ENCODE measurements around the gene PDE8B.

PDE8B gene

DNA sequence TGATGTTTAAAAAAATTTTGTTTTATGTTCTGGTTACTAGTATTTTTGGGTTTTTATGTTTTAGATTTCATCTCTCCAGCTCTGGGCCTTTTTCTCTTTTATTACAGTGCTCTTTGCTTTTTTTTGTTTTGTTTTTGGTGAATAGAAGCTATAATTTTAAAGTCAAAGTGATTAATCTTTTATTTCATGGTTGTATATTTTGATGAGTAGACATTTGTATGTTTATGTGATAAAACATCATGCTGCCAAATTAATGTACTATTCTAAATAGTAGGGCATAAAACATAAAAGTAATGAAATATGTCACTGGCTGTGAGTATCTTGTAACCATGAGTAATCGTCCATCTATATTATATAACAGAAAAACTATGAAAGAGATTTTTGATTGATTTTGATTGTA, 93.9 kb downstream of the PDE8B start:
- Mint-ChIP-seq H3K4me1 (no peaks in the 10 kb centered on the region), H3K27me3 (peaks cover 7% of the 10 kb centered on the region), H3K4me3 (no peak overlapping the region), H3K9me3 (no peaks in the 10 kb centered on the region), H3K27ac (no peak overlapping the region), H3K36me3 (ENCODE audit: low read depth) (no peaks in the 10 kb centered on the region)
- DNase-seq (no peak), ATAC-seq (no peak)

DNA sequence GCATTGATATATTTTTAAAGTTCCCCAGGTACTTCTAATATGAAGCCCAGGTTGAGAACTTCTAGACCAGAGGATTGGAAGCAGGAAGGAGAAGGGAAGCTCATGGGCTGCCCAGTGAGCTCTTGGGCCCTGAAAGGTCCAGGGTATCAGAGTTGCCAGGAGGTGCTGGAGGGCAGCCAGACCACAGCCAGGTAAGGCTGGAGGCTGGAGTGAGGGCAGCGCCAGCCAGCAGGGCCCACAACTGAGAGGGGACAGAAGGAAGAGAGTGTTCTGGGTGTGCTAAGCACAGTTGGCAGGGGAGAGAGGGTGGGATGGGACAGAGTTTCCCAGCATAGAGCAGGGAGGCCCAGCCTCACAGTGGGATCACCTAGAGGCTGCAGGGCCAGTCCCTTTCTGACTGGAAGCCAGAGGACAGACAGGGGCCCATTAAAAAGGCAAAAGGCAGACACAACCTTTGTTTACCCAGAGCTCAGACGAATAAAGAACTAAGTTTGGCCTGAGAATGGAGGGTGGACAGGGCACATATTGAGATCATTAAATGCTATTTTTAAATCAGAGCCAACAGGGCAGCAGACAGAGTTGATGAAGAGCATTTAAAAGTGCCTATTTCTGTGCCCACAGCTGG, 94.9 kb downstream of the PDE8B start:
- DNase-seq (no peak), ATAC-seq (no peak)
- Mint-ChIP-seq H3K27ac (no peak overlapping the region), H3K9me3 (no peaks in the 10 kb centered on the region), H3K27me3 (peaks cover 7% of the 10 kb centered on the region), H3K4me3 (no peak overlapping the region), H3K4me1 (no peaks in the 10 kb centered on the region), H3K36me3 (ENCODE audit: low read depth) (no peaks in the 10 kb centered on the region)

DNA sequence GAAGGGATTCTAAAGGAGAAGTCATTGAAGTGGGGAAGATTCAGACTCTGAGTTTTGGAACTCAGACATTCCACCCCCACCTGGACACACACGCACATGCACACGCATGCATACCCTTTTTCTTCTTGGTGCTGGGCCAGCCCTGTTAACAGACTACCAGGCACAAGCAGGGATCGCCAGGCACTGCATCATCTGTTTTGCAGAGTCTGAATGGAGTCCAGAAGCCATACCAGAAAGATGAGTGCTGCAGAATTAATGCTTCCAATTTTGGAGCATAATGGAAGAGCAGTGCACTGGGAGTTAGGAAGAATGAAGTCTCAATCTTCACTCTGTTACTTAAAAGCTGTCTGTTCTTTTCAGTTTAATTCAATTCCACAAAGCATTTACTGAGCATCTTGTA, 95.5 kb downstream of the PDE8B start:
- H3K4me1 Mint-ChIP-seq: no peaks in the 10 kb centered on the region
- H3K9me3 Mint-ChIP-seq: no peaks in the 10 kb centered on the region

DNA sequence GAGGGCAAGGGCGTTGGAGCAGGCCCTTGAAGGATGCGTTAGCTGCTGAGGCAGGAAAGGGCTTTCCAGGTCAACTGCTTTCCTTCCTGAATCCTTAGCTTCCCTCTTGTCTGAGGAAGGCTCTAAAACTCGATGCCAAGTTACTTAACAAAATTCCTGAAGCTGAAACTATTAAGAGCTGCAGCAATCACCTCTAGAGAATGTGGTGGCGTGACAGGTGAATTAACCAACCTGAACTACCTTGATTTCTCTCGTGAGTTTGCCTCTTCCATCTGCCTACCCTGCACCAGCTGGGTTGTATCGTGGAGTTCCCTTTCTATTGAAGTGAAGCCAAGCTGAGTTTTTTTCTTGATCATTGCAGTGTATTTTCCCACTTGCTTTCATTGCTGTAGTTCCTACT, 96.1 kb downstream of the PDE8B start:
- H3K9me3 Mint-ChIP-seq: no peaks in the 10 kb centered on the region
- H3K4me3 Mint-ChIP-seq: no peak overlapping the region
- H3K4me1 Mint-ChIP-seq: no peaks in the 10 kb centered on the region
- H3K36me3 Mint-ChIP-seq (ENCODE audit: low read depth): no peaks in the 10 kb centered on the region
- ATAC-seq: no peak
- DNase-seq: no peak
- H3K27me3 Mint-ChIP-seq: peaks cover 7% of the 10 kb centered on the region
- H3K27ac Mint-ChIP-seq: no peak overlapping the region

More for the DNA sequence above, 95.5 kb downstream of the PDE8B start:
- ATAC-seq: no peak
- Mint-ChIP-seq H3K36me3 (ENCODE audit: low read depth) (no peaks in the 10 kb centered on the region), H3K27ac (no peak overlapping the region), H3K4me3 (no peak overlapping the region), H3K27me3 (peaks cover 7% of the 10 kb centered on the region)
- DNase-seq: no peak

DNA sequence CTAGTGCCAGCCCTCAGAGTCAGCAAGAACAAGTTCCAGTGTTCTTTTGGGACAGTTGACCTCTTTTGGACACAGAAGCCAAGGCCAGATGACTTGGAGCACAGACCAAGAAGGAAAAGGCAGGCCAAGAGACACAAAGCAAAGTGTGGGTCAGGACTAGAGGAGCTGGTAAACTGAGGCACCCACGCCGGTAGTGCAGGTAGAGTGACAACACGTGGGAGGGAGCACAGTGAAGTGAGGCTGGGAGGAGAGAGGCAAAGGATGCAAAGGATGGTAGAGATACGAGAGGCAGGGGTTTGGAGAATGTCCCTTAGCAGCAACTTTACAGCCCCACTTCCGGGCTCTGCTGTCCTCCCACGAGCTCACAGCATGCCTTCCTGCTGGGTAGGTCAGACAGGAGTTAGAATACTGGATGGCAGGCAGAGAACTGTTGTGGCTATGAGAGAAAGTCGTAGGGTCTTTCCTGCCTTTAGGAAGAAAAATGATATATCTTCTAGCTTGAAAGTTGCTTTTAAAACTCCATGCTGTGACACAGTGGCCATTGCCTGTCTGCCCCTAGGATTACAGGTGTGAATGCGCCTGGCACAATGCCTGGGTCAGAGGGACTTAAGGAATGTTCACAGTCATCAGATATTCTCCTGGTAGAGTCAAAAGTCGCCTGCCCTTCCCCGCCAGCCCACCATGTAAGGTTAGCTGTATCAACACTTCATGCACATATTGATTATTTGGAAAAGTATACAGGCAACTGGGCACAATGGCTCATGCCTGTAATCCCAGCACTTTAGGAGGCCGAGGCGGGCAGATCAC, 97.9 kb downstream of the PDE8B start:
- Mint-ChIP-seq H3K4me3 (no peak overlapping the region), H3K27me3 (peaks cover 7% of the 10 kb centered on the region), H3K36me3 (ENCODE audit: low read depth) (no peaks in the 10 kb centered on the region), H3K27ac (no peak overlapping the region), H3K4me1 (no peaks in the 10 kb centered on the region), H3K9me3 (no peaks in the 10 kb centered on the region)
- ATAC-seq (no peak), DNase-seq (no peak)

DNA sequence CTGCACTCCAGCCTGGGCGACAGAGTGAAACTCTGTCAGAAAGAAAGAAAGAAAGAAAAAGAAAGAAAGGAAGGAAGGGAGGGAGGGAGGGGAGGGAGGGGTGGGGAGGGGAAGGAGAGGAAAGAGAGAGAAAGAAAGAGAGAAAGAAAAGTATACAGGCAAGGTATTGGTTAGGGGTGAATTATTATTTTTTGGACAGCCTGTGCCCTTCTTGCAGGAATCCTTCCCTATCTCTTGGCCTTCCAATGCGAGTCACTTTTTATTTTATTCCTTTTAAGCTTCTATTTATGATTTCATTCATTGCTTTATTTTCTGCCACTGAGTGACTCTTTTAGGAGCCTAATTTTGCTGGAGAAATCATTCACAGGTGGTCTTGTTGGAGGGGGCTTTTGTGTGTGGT, 98.7 kb downstream of the PDE8B start:
- Mint-ChIP-seq H3K27me3 (peaks cover 8% of the 10 kb centered on the region), H3K9me3 (no peaks in the 10 kb centered on the region), H3K27ac (no peak overlapping the region), H3K4me1 (no peaks in the 10 kb centered on the region), H3K4me3 (no peak overlapping the region), H3K36me3 (ENCODE audit: low read depth) (no peaks in the 10 kb centered on the region)
- DNase-seq: no peak
- no peak for ATAC-seq

DNA sequence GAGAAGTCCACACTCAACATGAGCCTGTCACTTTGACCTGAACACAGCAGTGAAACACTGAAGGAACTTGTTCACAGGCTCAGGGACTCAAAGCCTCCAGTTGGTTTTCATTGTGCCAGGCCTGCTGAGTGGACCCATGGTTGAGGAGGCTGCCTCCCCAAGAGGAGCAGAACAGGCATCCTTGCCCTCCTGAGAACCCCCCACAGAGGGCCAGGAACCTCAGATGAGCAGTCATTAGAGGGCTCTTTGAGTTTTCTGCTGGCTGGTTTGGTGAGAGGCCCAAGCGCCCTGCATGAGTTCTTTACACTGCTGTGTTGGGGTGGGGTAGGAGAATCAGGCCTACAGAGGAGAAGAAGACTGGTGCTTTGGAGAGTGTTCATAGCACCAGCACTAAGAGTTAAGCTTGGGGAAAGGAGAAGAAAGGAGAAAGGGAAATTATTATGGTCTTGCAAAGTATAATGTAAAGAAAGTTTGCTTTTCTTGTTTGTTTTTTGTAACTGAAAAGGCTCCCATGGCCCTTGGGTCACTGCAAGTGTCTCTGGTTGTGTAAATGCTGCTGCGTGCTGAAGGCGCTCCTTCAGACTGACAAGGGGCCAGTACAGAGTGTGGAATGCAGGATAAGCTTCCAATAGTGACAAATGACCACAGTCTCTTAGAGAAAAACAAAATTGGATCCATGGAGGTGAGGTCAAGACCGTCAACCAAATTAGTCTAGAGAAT, 100.2 kb downstream of the PDE8B start:
- Mint-ChIP-seq H3K4me3 (no peak overlapping the region), H3K4me1 (no peaks in the 10 kb centered on the region), H3K27me3 (peaks cover 2% of the 10 kb centered on the region), H3K9me3 (no peaks in the 10 kb centered on the region), H3K36me3 (ENCODE audit: low read depth) (no peaks in the 10 kb centered on the region), H3K27ac (no peak overlapping the region)
- ATAC-seq (no peak), DNase-seq (no peak)

DNA sequence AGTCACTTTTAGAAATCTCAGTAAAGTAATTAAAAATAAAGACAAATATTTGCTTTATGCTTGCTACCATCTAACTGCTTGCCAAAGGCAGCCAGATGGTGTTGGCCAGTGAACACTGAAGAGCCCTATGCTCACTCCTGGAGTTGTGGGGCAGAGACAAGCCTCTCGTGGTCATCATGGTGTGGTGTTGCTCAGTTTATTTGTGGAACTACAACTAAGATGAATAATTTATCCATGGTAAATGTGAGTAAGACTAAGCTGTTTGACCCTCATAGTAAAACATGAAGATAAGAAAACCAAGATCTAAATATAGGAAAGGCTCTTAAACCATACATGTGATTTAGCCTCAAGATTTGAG, 100.7 kb downstream of the PDE8B start:
- Mint-ChIP-seq H3K9me3 (no peaks in the 10 kb centered on the region), H3K36me3 (ENCODE audit: low read depth) (no peaks in the 10 kb centered on the region), H3K27me3 (peaks cover 2% of the 10 kb centered on the region), H3K27ac (no peak overlapping the region), H3K4me1 (no peaks in the 10 kb centered on the region), H3K4me3 (no peak overlapping the region)
- ATAC-seq (no peak), DNase-seq (no peak)

DNA sequence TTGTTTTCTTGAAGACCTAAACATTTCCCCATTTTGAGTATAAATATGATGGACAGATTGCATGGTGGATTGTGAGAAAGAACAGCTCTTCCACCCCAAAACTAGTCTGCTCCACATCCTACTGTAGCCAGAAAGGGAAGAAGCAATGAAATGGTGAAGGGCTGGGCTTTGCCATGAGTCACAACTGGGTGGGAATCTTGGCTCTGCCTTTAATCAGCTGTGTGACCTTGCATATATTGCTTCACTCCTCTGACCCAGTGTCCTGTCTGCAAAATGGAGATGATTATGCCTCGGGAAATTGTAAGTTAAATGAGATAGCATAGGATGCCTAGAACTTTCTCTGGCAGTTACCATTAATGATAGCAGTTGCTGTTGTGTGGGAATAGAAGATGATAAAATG, 101.9 kb downstream of the PDE8B start:
- Mint-ChIP-seq H3K4me1 (no peaks in the 10 kb centered on the region), H3K27ac (no peak overlapping the region), H3K4me3 (no peak overlapping the region), H3K27me3 (peaks cover 4% of the 10 kb centered on the region), H3K36me3 (ENCODE audit: low read depth) (no peaks in the 10 kb centered on the region), H3K9me3 (no peaks in the 10 kb centered on the region)
- no peak for DNase-seq
- no peak for ATAC-seq

DNA sequence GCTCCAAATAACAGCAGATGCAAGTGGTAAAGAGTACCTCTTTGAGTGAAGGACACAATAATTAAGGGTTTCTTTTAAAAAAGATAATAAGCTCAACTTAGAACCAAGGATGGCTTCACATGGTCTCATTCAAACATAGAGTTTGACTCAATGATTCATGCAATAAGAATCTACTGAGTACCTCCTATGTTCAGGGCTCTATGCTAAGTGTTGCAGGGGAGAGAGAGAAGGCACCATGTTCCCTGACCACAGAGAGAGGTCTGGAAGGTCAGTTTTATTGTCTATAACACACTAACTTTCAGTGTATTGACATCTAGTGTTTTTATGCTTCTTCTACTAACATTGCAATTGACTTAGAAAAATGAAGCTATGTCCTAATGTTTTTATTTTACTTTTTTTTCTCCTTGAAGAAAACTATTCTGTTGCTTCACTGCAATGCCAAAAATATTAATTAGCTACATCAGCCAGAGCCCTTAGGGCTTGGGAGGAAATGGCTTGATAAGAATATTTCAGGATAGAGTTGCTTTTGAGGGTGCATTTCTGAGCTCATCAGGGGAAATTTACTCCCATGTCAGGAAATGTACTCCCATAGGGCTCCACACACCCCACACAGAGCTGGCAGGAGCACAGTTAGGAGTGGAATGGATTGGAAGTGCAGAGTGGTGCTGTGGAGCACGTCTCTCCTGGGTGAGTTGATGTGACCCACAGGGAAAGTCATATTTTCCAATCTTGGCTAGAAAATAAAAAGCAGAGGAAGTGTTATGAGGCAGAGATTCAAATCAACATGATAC, 106.6 kb downstream of the PDE8B start:
- no peak for ATAC-seq

DNA sequence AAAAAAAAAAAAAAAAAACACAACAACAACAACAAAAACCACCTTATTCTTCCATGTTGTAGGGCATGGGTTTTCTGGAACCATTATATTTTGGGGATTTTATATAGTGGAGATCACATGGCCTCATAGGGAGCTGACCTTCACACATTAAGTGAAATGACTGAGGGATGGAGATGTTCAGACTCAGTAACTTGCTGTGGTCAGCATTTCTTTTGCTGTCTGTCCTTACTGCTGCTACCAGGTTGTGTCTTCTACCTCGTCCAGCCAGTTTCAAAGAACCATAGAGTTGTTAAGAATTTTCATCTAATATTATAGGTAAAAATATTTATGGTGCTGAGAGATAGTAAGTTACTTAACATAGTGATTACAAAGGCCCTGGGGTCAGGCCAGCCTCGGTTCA, 107.6 kb downstream of the PDE8B start:
- Mint-ChIP-seq H3K4me1 (no peaks in the 10 kb centered on the region), H3K4me3 (no peak overlapping the region), H3K9me3 (no peaks in the 10 kb centered on the region), H3K36me3 (ENCODE audit: low read depth) (no peaks in the 10 kb centered on the region), H3K27me3 (peaks cover 13% of the 10 kb centered on the region), H3K27ac (no peak overlapping the region)
- no peak for ATAC-seq
- DNase-seq: no peak

More for the DNA sequence above, 106.6 kb downstream of the PDE8B start:
- Mint-ChIP-seq H3K9me3 (no peaks in the 10 kb centered on the region), H3K4me1 (no peaks in the 10 kb centered on the region), H3K4me3 (no peak overlapping the region), H3K36me3 (ENCODE audit: low read depth) (no peaks in the 10 kb centered on the region), H3K27ac (no peak overlapping the region), H3K27me3 (peaks cover 9% of the 10 kb centered on the region)
- DNase-seq: no peak

DNA sequence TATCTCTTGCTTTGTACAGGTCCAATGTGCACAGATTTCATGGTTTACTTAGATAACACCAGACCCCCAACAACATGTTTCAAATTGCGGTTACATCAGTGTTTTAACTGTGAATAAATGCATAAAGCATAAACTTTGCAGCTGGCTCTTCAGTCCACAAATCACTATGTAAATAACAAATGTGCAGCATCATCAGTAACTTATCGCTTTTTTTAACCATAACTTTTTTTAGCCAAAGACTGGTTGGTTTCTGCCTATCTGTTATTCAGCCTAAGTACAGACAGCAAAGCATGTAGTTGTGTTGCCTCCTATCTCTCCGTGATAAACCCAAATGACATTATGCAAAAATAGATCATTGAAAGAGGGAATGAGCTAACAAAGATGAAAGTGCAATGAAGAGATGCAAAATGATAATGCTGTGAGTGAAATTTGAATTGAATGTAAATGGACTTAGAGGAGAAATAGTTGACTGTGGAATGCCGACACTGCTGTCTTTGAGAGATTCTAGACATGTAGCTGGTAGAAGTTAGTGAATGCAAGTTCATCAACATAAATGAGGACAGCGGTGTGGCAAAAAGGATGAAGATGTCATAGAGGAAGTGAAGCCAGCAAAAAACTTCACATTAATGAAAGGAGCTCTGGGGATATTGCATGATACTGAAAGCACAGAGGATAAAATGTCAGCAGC, 108.8 kb downstream of the PDE8B start:
- DNase-seq (no peak), ATAC-seq (no peak)
- H3K27ac Mint-ChIP-seq: no peak overlapping the region
- no peaks in the 10 kb centered on the region for H3K36me3 Mint-ChIP-seq (ENCODE audit: low read depth)
- no peaks in the 10 kb centered on the region for H3K9me3 Mint-ChIP-seq
- no peaks in the 10 kb centered on the region for H3K4me1 Mint-ChIP-seq
- peaks cover 11% of the 10 kb centered on the region for H3K27me3 Mint-ChIP-seq
- no peak overlapping the region for H3K4me3 Mint-ChIP-seq

DNA sequence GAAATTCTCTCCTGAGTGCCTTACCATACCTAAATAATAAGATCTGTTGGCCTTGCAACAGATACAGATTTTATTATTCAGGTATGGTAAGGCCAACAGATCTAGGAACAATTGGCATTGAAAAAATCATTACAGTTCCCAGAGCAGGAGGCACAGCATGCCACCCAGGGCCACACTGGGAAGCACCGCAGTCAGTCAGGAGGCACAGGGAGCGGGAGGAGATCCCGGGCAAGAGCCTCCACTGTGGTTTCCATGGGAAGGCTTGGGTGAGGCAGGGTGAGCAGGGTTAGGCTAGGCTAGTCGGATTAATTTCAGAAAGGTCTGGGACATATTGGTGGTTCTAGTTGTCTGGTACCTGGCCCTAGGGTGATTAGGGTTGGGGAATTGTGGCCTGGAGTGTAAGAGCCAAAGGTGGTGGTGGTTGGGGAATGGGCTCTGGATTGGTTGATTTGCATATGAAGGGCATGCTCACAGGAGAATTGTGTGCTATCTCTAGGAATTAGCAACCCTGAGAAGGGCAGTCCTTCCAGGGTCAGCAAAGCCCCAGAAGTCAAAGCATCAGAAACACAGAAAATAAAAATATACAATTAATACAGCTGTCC, 111.4 kb downstream of the PDE8B start:
- no peak overlapping the region for H3K4me3 Mint-ChIP-seq
- H3K9me3 Mint-ChIP-seq: no peaks in the 10 kb centered on the region
- DNase-seq: no peak
- peaks cover 9% of the 10 kb centered on the region for H3K27me3 Mint-ChIP-seq
- no peaks in the 10 kb centered on the region for H3K36me3 Mint-ChIP-seq (ENCODE audit: low read depth)
- no peaks in the 10 kb centered on the region for H3K4me1 Mint-ChIP-seq
- no peak for ATAC-seq
- H3K27ac Mint-ChIP-seq: no peak overlapping the region

DNA sequence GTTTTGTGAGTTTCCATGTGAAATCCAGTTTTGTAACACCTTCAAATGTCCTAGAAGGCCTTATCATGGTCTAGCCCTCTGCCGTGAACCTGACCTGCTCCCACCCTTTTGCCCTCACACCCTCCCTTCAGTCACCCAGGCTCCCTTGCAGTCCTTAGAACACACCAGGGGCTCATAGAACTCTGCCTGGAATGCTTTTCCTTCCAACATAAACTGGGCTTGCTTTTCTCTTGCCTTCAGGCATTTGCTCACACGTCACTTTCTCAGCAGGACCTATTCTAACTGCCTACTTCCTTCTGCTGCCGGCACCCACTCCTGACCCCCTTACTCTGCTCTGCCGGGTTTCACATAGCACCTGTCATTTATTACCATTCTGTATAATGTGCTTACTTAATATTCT, 111.9 kb downstream of the PDE8B start:
- Mint-ChIP-seq H3K4me1 (no peaks in the 10 kb centered on the region), H3K36me3 (ENCODE audit: low read depth) (no peaks in the 10 kb centered on the region), H3K4me3 (no peak overlapping the region), H3K9me3 (no peaks in the 10 kb centered on the region), H3K27ac (no peak overlapping the region), H3K27me3 (peaks cover 9% of the 10 kb centered on the region)
- DNase-seq (no peak), ATAC-seq (no peak)

Data from activated naive CD8-positive, alpha-beta T cell treated with anti-CD3 and anti-CD28 coated beads, Interleukin-2, amount 50 U/mL, for 24 hours (primary cell).